Measurements from ENCODE around the gene CCZ1B.
"Not testable (repeated sequence)": the region's sequence is repeated elsewhere in the genome, so short reads cannot be mapped to it uniquely, and the experiment has no call there.

DNA sequence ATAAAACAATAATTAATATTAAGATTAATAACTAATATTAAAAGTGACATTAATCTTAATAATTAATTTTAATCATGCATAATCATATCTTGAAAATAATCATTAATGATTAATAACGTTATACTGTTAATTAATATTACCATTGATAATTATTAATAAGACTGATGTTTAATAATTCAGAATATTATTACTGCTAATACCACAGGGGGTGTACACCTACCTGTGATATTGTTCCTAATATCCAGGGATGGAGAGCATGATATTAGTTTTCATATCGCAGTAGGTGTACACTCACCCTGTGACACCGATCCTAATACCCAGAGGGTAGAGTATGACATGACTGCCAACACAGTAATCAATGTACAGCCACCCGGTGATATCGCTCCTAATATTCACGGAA lies 23.1 kb upstream of the CCZ1B start:
- TF ChIP-seq POLR2AphosphoS5, POLR2A, EP300 (IDR thresholded peaks at IDR 0.05): not testable (repeated sequence)
- TF ChIP-seq, protein P1, sequence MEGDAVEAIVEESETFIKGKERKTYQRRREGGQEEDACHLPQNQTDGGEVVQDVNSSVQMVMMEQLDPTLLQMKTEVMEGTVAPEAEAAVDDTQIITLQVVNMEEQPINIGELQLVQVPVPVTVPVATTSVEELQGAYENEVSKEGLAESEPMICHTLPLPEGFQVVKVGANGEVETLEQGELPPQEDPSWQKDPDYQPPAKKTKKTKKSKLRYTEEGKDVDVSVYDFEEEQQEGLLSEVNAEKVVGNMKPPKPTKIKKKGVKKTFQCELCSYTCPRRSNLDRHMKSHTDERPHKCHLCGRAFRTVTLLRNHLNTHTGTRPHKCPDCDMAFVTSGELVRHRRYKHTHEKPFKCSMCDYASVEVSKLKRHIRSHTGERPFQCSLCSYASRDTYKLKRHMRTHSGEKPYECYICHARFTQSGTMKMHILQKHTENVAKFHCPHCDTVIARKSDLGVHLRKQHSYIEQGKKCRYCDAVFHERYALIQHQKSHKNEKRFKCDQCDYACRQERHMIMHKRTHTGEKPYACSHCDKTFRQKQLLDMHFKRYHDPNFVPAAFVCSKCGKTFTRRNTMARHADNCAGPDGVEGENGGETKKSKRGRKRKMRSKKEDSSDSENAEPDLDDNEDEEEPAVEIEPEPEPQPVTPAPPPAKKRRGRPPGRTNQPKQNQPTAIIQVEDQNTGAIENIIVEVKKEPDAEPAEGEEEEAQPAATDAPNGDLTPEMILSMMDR (IDR thresholded peaks at IDR 0.05): not testable (repeated sequence)

Data from suprapubic skin (tissue), 4 donors.